ENCODE data around the gene DHX29.

Gene DHX29

GRCh38 chr5:55308254-55308836, 851 bp upstream of the DHX29 start:
- DNase-seq, result peak in 1 of 2 donors; percentile 22

- no peak for DNase-seq
Observed at GRCh38 chr5:55306641-55307382, 682 bp downstream of the DHX29 start.

GRCh38 chr5:55305345-55305744, 2.1 kb downstream of the DHX29 start:
- peak in 1 of 2 donors; percentile 11 for DNase-seq

- DNase-seq, result no peak
Observed at GRCh38 chr5:55304584-55304983, 2.9 kb downstream of the DHX29 start.

GRCh38 chr5:55303238-55303690, 4.2 kb downstream of the DHX29 start:
- peak; percentile 1 to 53 for DNase-seq

- DNase-seq, result no peak
Observed at GRCh38 chr5:55300890-55301289, 6.6 kb downstream of the DHX29 start.

GRCh38 chr5:55294935-55295334, 12.6 kb downstream of the DHX29 start:
- no peak for DNase-seq

- no peak for DNase-seq
Observed at GRCh38 chr5:55290991-55291390, 16.5 kb downstream of the DHX29 start.

GRCh38 chr5:55289808-55290207, 17.7 kb downstream of the DHX29 start:
- no peak for DNase-seq

- no peak for DNase-seq
Observed at GRCh38 chr5:55286411-55286933, 21.0 kb downstream of the DHX29 start.

- DNase-seq, result no peak
Observed at GRCh38 chr5:55278778-55279177, 28.7 kb downstream of the DHX29 start.

- no peak for DNase-seq
Observed at GRCh38 chr5:55276771-55277170, 30.7 kb downstream of the DHX29 start.

- DNase-seq, result no peak
Observed at GRCh38 chr5:55258339-55258738, 49.2 kb downstream of the DHX29 start.

- no peak for DNase-seq
Observed at GRCh38 chr5:55254802-55255201, 52.7 kb downstream of the DHX29 start.

GRCh38 chr5:55250064-55250463, 57.4 kb downstream of the DHX29 start:
- DNase-seq, result no peak

GRCh38 chr5:55241746-55242145, 65.7 kb downstream of the DHX29 start:
- DNase-seq, result no peak

GRCh38 chr5:55236800-55237199, 70.7 kb downstream of the DHX29 start:
- no peak for DNase-seq

GRCh38 chr5:55234121-55234700, 73.3 kb downstream of the DHX29 start:
- DNase-seq, result no peak

- DNase-seq, result peak in 1 of 2 donors; percentile 51
Observed at GRCh38 chr5:55232985-55233928, 74.2 kb downstream of the DHX29 start, which contains the start of gene CCNO. Gene CCNO (minus strand): TSS chr5:55233608. CDS start chr5:55233523, 85 bp downstream.

GRCh38 chr5:55232271-55232984, 75.1 kb downstream of the DHX29 start:
- no peak for DNase-seq

- no peak for DNase-seq
Observed at GRCh38 chr5:55231919-55232270, 75.6 kb downstream of the DHX29 start.

All from bone marrow (tissue), 2 donors.